ENCODE measurements around the gene CXCL12.

CXCL12 gene

GRCh38 chr10:44332465-44332864, 52.4 kb downstream of the CXCL12 start:
- no peak for TF ChIP-seq TCF4 (CRISPR knock-in tag; IDR thresholded peaks at IDR 0.05; ENCODE audit: borderline replicate concordance)
- TF ChIP-seq, protein P1, sequence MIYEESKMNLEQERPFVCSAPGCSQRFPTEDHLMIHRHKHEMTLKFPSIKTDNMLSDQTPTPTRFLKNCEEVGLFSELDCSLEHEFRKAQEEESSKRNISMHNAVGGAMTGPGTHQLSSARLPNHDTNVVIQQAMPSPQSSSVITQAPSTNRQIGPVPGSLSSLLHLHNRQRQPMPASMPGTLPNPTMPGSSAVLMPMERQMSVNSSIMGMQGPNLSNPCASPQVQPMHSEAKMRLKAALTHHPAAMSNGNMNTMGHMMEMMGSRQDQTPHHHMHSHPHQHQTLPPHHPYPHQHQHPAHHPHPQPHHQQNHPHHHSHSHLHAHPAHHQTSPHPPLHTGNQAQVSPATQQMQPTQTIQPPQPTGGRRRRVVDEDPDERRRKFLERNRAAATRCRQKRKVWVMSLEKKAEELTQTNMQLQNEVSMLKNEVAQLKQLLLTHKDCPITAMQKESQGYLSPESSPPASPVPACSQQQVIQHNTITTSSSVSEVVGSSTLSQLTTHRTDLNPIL (CRISPR knock-in tag; IDR thresholded peaks at IDR 0.05; ENCODE audit: low read depth): no peak
- no peak for TF ChIP-seq ZNF70 (CRISPR knock-in tag; IDR thresholded peaks at IDR 0.05)
- no peak for TF ChIP-seq ESRRG (CRISPR knock-in tag; IDR thresholded peaks at IDR 0.05)
- no peak for TF ChIP-seq POU6F1 (CRISPR knock-in tag; IDR thresholded peaks at IDR 0.05; ENCODE audit: borderline replicate concordance, low read depth)
- TF ChIP-seq SNAI2 (CRISPR knock-in tag; IDR thresholded peaks at IDR 0.05): no peak
- no peak for TF ChIP-seq CSDC2 (CRISPR knock-in tag; IDR thresholded peaks at IDR 0.05)
- no peak for TF ChIP-seq PATZ1 (CRISPR knock-in tag; IDR thresholded peaks at IDR 0.05; ENCODE audit: borderline replicate concordance)
- no peak for TF ChIP-seq RARB (CRISPR knock-in tag; IDR thresholded peaks at IDR 0.05)
- no peak for TF ChIP-seq ZFP3 (CRISPR knock-in tag; IDR thresholded peaks at IDR 0.05)
- TF ChIP-seq, protein P2, sequence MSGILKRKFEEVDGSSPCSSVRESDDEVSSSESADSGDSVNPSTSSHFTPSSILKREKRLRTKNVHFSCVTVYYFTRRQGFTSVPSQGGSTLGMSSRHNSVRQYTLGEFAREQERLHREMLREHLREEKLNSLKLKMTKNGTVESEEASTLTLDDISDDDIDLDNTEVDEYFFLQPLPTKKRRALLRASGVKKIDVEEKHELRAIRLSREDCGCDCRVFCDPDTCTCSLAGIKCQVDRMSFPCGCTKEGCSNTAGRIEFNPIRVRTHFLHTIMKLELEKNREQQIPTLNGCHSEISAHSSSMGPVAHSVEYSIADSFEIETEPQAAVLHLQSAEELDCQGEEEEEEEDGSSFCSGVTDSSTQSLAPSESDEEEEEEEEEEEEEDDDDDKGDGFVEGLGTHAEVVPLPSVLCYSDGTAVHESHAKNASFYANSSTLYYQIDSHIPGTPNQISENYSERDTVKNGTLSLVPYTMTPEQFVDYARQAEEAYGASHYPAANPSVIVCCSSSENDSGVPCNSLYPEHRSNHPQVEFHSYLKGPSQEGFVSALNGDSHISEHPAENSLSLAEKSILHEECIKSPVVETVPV (CRISPR knock-in tag; IDR thresholded peaks at IDR 0.05): no peak
- no peak for TF ChIP-seq TSHZ2 (CRISPR knock-in tag; IDR thresholded peaks at IDR 0.05)
- TF ChIP-seq ZC3H10 (CRISPR knock-in tag; IDR thresholded peaks at IDR 0.05): no peak
- TF ChIP-seq ISL1 (CRISPR knock-in tag; IDR thresholded peaks at IDR 0.05): no peak
- TF ChIP-seq BACH2 (CRISPR knock-in tag; IDR thresholded peaks at IDR 0.05; ENCODE audit: borderline replicate concordance): no peak
- TF ChIP-seq ARNTL (CRISPR knock-in tag; IDR thresholded peaks at IDR 0.05; ENCODE audit: borderline replicate concordance, low read depth): no peak
- TF ChIP-seq GLIS3 (CRISPR knock-in tag; IDR thresholded peaks at IDR 0.05): no peak
- no peak for TF ChIP-seq ZFP30 (CRISPR knock-in tag; IDR thresholded peaks at IDR 0.05)
- no peak for ATAC-seq

DNA sequence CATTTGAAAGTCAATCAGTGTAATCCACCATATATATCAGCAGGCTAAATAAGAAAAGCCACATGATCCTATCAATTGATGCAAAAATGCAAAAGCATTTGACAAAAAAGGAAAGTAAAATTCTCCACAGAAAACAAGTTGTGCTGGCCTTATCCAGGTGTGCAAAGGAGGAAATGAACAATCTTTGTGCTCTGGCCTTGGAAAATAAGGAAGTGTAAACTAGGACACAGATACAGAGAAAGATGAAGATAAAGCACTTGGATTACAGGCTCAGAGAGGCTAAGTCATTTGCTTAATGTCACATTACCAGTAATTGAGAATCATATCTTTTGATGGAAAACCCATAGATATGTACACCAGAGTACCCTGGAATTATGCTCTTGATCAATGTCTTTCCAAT, 54.5 kb downstream of the CXCL12 start:
- no peak for ATAC-seq
- TF ChIP-seq, protein P2 (CRISPR knock-in tag; IDR thresholded peaks at IDR 0.05): no peak
- TF ChIP-seq GLIS3 (CRISPR knock-in tag; IDR thresholded peaks at IDR 0.05) (no peak), PATZ1 (CRISPR knock-in tag; IDR thresholded peaks at IDR 0.05; ENCODE audit: borderline replicate concordance) (no peak), POU6F1 (CRISPR knock-in tag; IDR thresholded peaks at IDR 0.05; ENCODE audit: borderline replicate concordance, low read depth) (no peak), ARNTL (CRISPR knock-in tag; IDR thresholded peaks at IDR 0.05; ENCODE audit: borderline replicate concordance, low read depth) (no peak), OSR1 (CRISPR knock-in tag; IDR thresholded peaks at IDR 0.05) (no peak), CSDC2 (CRISPR knock-in tag; IDR thresholded peaks at IDR 0.05) (no peak), ISL1 (CRISPR knock-in tag; IDR thresholded peaks at IDR 0.05) (no peak), BACH2 (CRISPR knock-in tag; IDR thresholded peaks at IDR 0.05; ENCODE audit: borderline replicate concordance) (no peak), RARB (CRISPR knock-in tag; IDR thresholded peaks at IDR 0.05) (no peak)
